DND-41 (cell line): ENCODE results near the gene TFEC.

ENCODE experiments used
- ATAC-seq: fragments of 200-7000 bp; cut with Tn5 transposase; 3 replicates; pipeline ENCODE4 v1.9.1; 2021; ENCODE audit warnings: low read depth; ENCODE audit not compliant: insufficient read depth
- DNase-seq: peaks from one replicate; pipeline ENCODE4 v3.0.0-alpha.2; 2020
- H2AFZ ChIP-seq: 2 replicates; pipeline ENCODE4 v1.6.0; 2012; ENCODE audit warnings: low read depth, low read length
- H3K27ac ChIP-seq: 2 replicates; pipeline ENCODE4 v1.5.1; 2012; ENCODE audit warnings: low read length, inconsistent platforms
- H3K27me3 ChIP-seq: fragments of 200-600 bp; sonication (generic); 2 replicates; pipeline ENCODE4 v1.6.0; 2012; ENCODE audit warnings: low read length, mild to moderate bottlenecking, inconsistent platforms; ENCODE audit not compliant: insufficient read depth, poor library complexity
- H3K36me3 ChIP-seq: 2 replicates; pipeline ENCODE4 v1.5.1; 2012; ENCODE audit warnings: low read length, inconsistent platforms; ENCODE audit not compliant: insufficient read depth
- H3K4me1 ChIP-seq: 2 replicates; pipeline ENCODE4 v1.5.1; 2012; ENCODE audit warnings: mild to moderate bottlenecking, low read length; ENCODE audit not compliant: insufficient read depth
- H3K4me2 ChIP-seq: 2 replicates; pipeline ENCODE4 v1.6.0; 2012; ENCODE audit warnings: mild to moderate bottlenecking, moderate library complexity, low read length, inconsistent platforms; ENCODE audit not compliant: insufficient read depth
- H3K4me3 ChIP-seq, 2 experiments: fragments of 200-600 bp in 1 of 2; shearing (Covaris generic) in 1 of 2; 2 replicates each; pipeline ENCODE4 v1.5.1; 2012 to 2016; ENCODE audit warnings: inconsistent platforms in 2 of 2, low read length in 2 of 2, mild to moderate bottlenecking in 2 of 2, low read depth in 1 of 2, moderate library complexity in 1 of 2
- H3K79me2 ChIP-seq: 2 replicates; pipeline ENCODE4 v1.6.0; 2012; ENCODE audit warnings: low read length, inconsistent platforms; ENCODE audit not compliant: insufficient read depth
- H3K9ac ChIP-seq: 2 replicates; pipeline ENCODE4 v1.6.0; 2012; ENCODE audit warnings: low read depth, mild to moderate bottlenecking, inconsistent platforms, low read length, moderate library complexity
- H3K9me3 ChIP-seq: 2 replicates; pipeline ENCODE4 v1.5.1; 2012; ENCODE audit warnings: low read length, moderate library complexity, mild to moderate bottlenecking, inconsistent platforms; ENCODE audit not compliant: insufficient read depth, severe bottlenecking
- H4K20me1 ChIP-seq: 2 replicates; pipeline ENCODE4 v1.6.0; 2012; ENCODE audit warnings: low read length; ENCODE audit not compliant: insufficient read depth
- EZH2 ChIP-seq: IDR thresholded peaks from 3 replicates; pipeline ENCODE4 v1.6.1; 2012; ENCODE audit warnings: borderline replicate concordance, low read depth, mild to moderate bottlenecking, moderate library complexity, low read length, inconsistent platforms; ENCODE audit not compliant: severe bottlenecking
- TF ChIP-seq, protein P1 (sequence below): IDR thresholded peaks from 2 replicates; pipeline ENCODE4 v1.5.1; 2012; ENCODE audit warnings: borderline replicate concordance, low read length, moderate library complexity, mild to moderate bottlenecking; ENCODE audit not compliant: poor library complexity, severe bottlenecking; ENCODE audit errors: extremely low read depth

TFEC gene

DNA sequence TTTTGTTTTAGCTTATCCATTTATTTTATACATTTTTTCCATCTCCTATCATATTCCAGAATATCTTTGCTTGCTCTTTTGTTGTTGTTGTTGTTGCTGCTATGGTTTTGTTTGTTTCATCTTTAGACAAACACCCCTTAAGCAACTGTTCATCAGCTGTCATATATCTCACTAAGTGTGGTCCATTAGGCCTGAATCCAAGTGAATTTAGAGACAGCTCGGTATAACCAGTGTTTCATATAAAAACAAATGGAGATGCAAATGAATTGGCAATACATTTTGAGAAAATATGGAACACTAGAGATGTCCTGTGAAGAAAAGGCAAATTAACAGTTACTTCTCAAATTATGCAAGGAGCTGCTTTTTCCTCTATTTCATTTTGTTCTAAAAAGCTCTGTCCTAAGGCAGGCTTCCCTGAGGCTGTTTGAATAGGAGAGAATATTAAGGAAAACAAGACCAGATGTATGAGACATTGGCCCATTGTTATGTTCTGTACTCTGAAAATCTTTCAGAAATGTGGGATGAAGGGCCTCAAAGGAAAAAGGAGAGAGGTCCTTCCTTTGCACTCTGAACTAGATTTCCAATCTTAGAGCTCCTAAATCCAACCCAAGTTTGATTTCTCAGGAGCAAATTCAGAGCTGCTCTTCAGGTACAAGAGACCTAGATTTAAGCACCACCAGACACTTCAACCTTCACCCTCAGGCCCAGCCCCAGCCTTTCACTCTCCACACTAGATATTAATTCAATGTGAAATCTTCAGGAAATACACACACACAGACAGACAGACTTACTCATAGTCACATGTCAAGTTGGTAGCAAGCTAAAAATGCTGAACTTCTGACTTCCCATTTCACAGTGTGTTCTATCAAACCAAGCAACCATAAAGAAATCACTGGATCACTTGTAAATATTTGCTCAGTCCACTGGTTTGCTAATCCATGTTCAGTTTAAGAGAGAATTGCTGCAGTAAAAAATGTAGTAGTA is 5.4 kb downstream of the TFEC start:
- Histone ChIP-seq H4K20me1 (no peaks in the 10 kb centered on the region), H3K27me3 (no peaks in the 10 kb centered on the region), H3K4me2 (no peak overlapping the region), H3K4me3 (no peak overlapping the region), H3K79me2 (no peaks in the 10 kb centered on the region), H3K36me3 (no peaks in the 10 kb centered on the region), H3K27ac (no peak overlapping the region), H2AFZ (no peak overlapping the region), H3K9ac (no peak overlapping the region), H3K4me1 (no peaks in the 10 kb centered on the region), H3K9me3 (no peaks in the 10 kb centered on the region)
- ATAC-seq (no peak), DNase-seq (no peak)
- no peak for TF ChIP-seq EZH2
- TF ChIP-seq, protein P1, sequence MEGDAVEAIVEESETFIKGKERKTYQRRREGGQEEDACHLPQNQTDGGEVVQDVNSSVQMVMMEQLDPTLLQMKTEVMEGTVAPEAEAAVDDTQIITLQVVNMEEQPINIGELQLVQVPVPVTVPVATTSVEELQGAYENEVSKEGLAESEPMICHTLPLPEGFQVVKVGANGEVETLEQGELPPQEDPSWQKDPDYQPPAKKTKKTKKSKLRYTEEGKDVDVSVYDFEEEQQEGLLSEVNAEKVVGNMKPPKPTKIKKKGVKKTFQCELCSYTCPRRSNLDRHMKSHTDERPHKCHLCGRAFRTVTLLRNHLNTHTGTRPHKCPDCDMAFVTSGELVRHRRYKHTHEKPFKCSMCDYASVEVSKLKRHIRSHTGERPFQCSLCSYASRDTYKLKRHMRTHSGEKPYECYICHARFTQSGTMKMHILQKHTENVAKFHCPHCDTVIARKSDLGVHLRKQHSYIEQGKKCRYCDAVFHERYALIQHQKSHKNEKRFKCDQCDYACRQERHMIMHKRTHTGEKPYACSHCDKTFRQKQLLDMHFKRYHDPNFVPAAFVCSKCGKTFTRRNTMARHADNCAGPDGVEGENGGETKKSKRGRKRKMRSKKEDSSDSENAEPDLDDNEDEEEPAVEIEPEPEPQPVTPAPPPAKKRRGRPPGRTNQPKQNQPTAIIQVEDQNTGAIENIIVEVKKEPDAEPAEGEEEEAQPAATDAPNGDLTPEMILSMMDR = no peak

DNA sequence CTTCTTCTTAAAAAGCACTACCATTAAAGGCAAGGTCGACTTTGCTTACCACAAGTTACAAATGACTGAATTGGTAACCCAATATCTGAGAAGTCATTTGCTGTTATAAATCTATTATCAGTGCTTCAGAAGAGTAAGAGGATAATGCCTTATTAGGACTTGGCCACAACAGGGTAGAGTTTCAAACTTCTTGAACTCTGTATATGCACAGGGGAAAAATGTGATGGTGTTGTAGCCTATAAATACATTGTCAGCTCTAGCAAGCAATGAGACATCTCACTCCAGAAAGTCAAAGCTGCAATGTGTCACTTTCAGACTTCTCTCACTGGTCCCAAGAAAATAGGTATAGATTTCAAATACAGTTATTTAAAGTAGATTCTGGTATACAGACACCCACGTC is 9.3 kb downstream of the TFEC start:
- no peaks in the 10 kb centered on the region for H3K27me3 ChIP-seq
- no peak for TF ChIP-seq EZH2

DNA sequence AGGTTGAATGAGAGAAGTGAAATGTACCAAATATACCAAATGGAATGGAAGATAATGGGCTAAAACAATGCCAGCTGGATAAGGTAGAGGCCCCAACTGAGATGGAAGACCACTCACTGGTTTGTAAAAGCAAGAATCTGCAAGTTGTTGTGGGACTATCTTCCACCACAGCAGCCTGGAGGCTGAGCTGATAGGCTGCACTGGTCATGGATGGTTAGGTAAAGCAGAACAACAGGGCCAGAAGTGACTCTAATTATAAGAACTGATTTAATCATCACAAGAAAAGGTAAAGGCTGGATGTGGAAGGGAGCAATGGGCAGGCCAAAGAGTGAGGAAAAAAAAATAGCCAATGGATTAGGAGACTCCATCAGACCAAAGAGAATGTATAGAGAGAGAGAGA is 11.8 kb downstream of the TFEC start:
- DNase-seq (no peak), ATAC-seq (no peak)
- no peaks in the 10 kb centered on the region for H4K20me1 ChIP-seq
- H3K36me3 ChIP-seq = no peaks in the 10 kb centered on the region
- no peak overlapping the region for H3K4me3 ChIP-seq
- H2AFZ ChIP-seq = no peak overlapping the region
- no peaks in the 10 kb centered on the region for H3K9me3 ChIP-seq
- H3K4me1 ChIP-seq = no peaks in the 10 kb centered on the region
- TF ChIP-seq, protein P1 = no peak
- TF ChIP-seq EZH2 = no peak
- H3K9ac ChIP-seq = no peak overlapping the region
- no peak overlapping the region for H3K27ac ChIP-seq
- no peaks in the 10 kb centered on the region for H3K27me3 ChIP-seq
- H3K79me2 ChIP-seq = no peaks in the 10 kb centered on the region
- no peak overlapping the region for H3K4me2 ChIP-seq

More for the DNA sequence above, 9.3 kb downstream of the TFEC start:
- Histone ChIP-seq H2AFZ (no peak overlapping the region), H3K4me2 (no peak overlapping the region), H3K9ac (no peak overlapping the region), H4K20me1 (no peaks in the 10 kb centered on the region), H3K4me1 (no peaks in the 10 kb centered on the region), H3K79me2 (no peaks in the 10 kb centered on the region), H3K36me3 (no peaks in the 10 kb centered on the region), H3K27ac (no peak overlapping the region), H3K9me3 (no peaks in the 10 kb centered on the region), H3K4me3 (no peak overlapping the region)
- DNase-seq (no peak), ATAC-seq (no peak)

DNA sequence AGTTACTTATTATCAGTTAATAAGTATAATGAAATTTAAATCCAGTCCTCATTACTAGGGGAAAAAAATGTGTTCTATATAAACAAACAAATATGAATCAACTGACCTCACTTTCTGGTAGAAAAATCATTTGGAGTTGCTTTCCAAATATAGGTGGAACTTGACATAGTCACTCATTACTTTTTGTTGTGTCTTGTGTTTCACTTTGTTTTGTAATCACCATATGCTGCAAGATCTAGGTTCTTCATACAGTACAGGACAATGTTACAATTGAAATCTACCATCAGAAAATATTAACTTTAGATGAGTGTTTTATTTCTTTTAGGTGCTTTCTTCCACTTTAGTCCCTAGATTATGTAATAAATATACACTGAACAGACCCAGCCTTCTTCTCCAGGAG is 16.9 kb downstream of the TFEC start:
- H3K4me2 ChIP-seq = no peak overlapping the region
- no peak overlapping the region for H3K4me3 ChIP-seq
- DNase-seq = no peak
- TF ChIP-seq, protein P1 = no peak
- no peak for TF ChIP-seq EZH2
- no peaks in the 10 kb centered on the region for H3K4me1 ChIP-seq
- no peaks in the 10 kb centered on the region for H3K9me3 ChIP-seq
- H4K20me1 ChIP-seq = no peaks in the 10 kb centered on the region
- H2AFZ ChIP-seq = no peak overlapping the region
- no peak for ATAC-seq
- no peak overlapping the region for H3K27ac ChIP-seq
- H3K79me2 ChIP-seq = no peaks in the 10 kb centered on the region
- no peaks in the 10 kb centered on the region for H3K27me3 ChIP-seq
- no peaks in the 10 kb centered on the region for H3K36me3 ChIP-seq
- no peak overlapping the region for H3K9ac ChIP-seq
